Left hindlimb (tissue), 1 donor: ENCODE measurements around the gene FBXO28.

Experiments
- DNase-seq: peaks from one replicate; pipeline ENCODE4 v3.0.0-alpha.2; 2018

Gene FBXO28

GRCh38 chr1:224160171-224160682 lies 46.3 kb downstream of the FBXO28 start:
- no peak for DNase-seq

- no peak for DNase-seq
Observed at GRCh38 chr1:224162768-224163167, 48.9 kb downstream of the FBXO28 start.

- DNase-seq, result no peak
Observed at GRCh38 chr1:224163311-224163710, 49.4 kb downstream of the FBXO28 start.

- peak; percentile 56 for DNase-seq
Observed at GRCh38 chr1:224168859-224169380, 55.0 kb downstream of the FBXO28 start.

- no peak for DNase-seq
Observed at GRCh38 chr1:224169718-224170270, 55.9 kb downstream of the FBXO28 start.

- no peak for DNase-seq
Observed at GRCh38 chr1:224170343-224170742, 56.4 kb downstream of the FBXO28 start.

GRCh38 chr1:224170748-224171478 lies 57.0 kb downstream of the FBXO28 start:
- no peak for DNase-seq

- DNase-seq, result no peak
Observed at GRCh38 chr1:224172229-224172628, 58.3 kb downstream of the FBXO28 start.

- DNase-seq, result no peak
Observed at GRCh38 chr1:224173523-224173922, 59.6 kb downstream of the FBXO28 start.

- DNase-seq, result no peak
Observed at GRCh38 chr1:224175617-224176016, 61.7 kb downstream of the FBXO28 start.

- no peak for DNase-seq
Observed at GRCh38 chr1:224177356-224177999, 63.6 kb downstream of the FBXO28 start.

- DNase-seq, result no peak
Observed at GRCh38 chr1:224178894-224179293, 65.0 kb downstream of the FBXO28 start.

GRCh38 chr1:224180783-224181452 lies 67.0 kb downstream of the FBXO28 start:
- DNase-seq, result no peak

- no peak for DNase-seq
Observed at GRCh38 chr1:224181453-224181810, 67.5 kb downstream of the FBXO28 start.

GRCh38 chr1:224182057-224182865 lies 68.3 kb downstream of the FBXO28 start:
- no peak for DNase-seq

- DNase-seq, result peak; percentile 91
Observed at GRCh38 chr1:224182866-224183590, 69.1 kb downstream of the FBXO28 start, which contains the start of gene DEGS1. Gene DEGS1, plus strand, starts transcription at chr1:224183240. Its CDS starts 97 bp downstream, at chr1:224183337.

GRCh38 chr1:224183591-224184312 lies 69.8 kb downstream of the FBXO28 start:
- DNase-seq, result peak; percentile 74

- no peak for DNase-seq
Observed at GRCh38 chr1:224185208-224185607, 71.3 kb downstream of the FBXO28 start.

- no peak for DNase-seq
Observed at GRCh38 chr1:224188286-224188685, 74.4 kb downstream of the FBXO28 start.

- no peak for DNase-seq
Observed at GRCh38 chr1:224189561-224189960, 75.7 kb downstream of the FBXO28 start.
